IMR-90 (cell line): ENCODE results near the gene LETM1. TPM values are rescaled to one million over a fixed set of nuclear protein-coding genes. Genes with fewer than 3 reads are reported as not detected.

Source experiments
- ATAC-seq: fragments of 200-7000 bp; cut with Tn5 transposase; 2 replicates; pipeline ENCODE4 v1.9.1; 2020; ENCODE audit warnings: low read depth, mild to moderate bottlenecking, moderate library complexity
- BruUV-seq: library from RNA; stranded (reverse); fragments of 400-500 nt; replicated peaks from 2 replicates; lab custom pipeline; 2021; lab: Mats Ljungman, UMichigan
- CTCF ChIA-PET: fragments of 300-600 bp; formaldehyde crosslinking; extraction: SDS; loops from one replicate; lab custom pipeline; 2021; ENCODE audit warnings: antibody characterized with exemption; lab: Yijun Ruan, JAX
- POLR2A ChIA-PET: fragments of 300-600 bp; sonication (Branson Sonifier 250); formaldehyde crosslinking; loops from one replicate; lab custom pipeline; 2022; ENCODE audit warnings: antibody characterized with exemption; ENCODE audit not compliant: unreplicated experiment; lab: Charles Lee
- DNase-seq: peaks from one replicate; pipeline ENCODE4 v3.0.0; 2013
- H2AFZ ChIP-seq: replicated peaks from 2 replicates; pipeline ENCODE3; 2013; ENCODE audit warnings: low read length, mild to moderate bottlenecking; ENCODE audit not compliant: poor library complexity
- H2AK5ac ChIP-seq: 2 replicates; pipeline ENCODE4 v1.6.1; 2013; ENCODE audit warnings: low read depth, low read length, inconsistent platforms
- H2AK9ac ChIP-seq: replicated peaks from 2 replicates; pipeline ENCODE3; 2013; ENCODE audit warnings: mild to moderate bottlenecking, low read depth, low read length, moderate library complexity; ENCODE audit not compliant: poor library complexity
- H2BK120ac ChIP-seq: 2 replicates; pipeline ENCODE4 v1.6.1; 2013; ENCODE audit warnings: low read depth, low read length, inconsistent platforms
- H2BK15ac ChIP-seq: 3 replicates; pipeline ENCODE4 v1.6.1; 2013; ENCODE audit warnings: low read depth, low read length, inconsistent platforms
- H2BK20ac ChIP-seq: 2 replicates; pipeline ENCODE4 v1.6.1; 2013; ENCODE audit warnings: low read depth, mild to moderate bottlenecking, inconsistent platforms, low read length, moderate library complexity
- H2BK5ac ChIP-seq: 2 replicates; pipeline ENCODE4 v1.6.1; 2013; ENCODE audit warnings: mild to moderate bottlenecking, low read depth, low read length, inconsistent platforms; ENCODE audit not compliant: poor library complexity, severe bottlenecking
- H3K14ac ChIP-seq: replicated peaks from 2 replicates; pipeline ENCODE4 v1.6.1; 2013; ENCODE audit warnings: low read depth, low read length, inconsistent platforms
- H3K18ac ChIP-seq: 2 replicates; pipeline ENCODE4 v1.6.1; 2013; ENCODE audit warnings: low read depth, low read length, control low read depth
- H3K23ac ChIP-seq: 2 replicates; pipeline ENCODE4 v1.6.1; 2013; ENCODE audit warnings: low read depth, low read length, inconsistent platforms
- H3K27ac ChIP-seq: 2 replicates; pipeline ENCODE4 v1.5.1; 2013; ENCODE audit warnings: mild to moderate bottlenecking, control low read depth, low read length; ENCODE audit not compliant: insufficient read depth
- H3K27me3 ChIP-seq: 2 replicates; pipeline ENCODE4 v1.6.1; 2013; ENCODE audit warnings: low read length; ENCODE audit not compliant: control insufficient read depth, insufficient read depth
- H3K36me3 ChIP-seq: 2 replicates; pipeline ENCODE4 v1.6.1; 2013; ENCODE audit warnings: low read length, mixed read lengths; ENCODE audit not compliant: control insufficient read depth, insufficient read depth
- H3K4ac ChIP-seq: 2 replicates; pipeline ENCODE4 v1.6.1; 2013; ENCODE audit warnings: low read depth, low read length, inconsistent platforms
- H3K4me1 ChIP-seq: 2 replicates; pipeline ENCODE4 v1.6.1; 2013; ENCODE audit warnings: low read length, mixed read lengths; ENCODE audit not compliant: control insufficient read depth, insufficient read depth
- H3K4me2 ChIP-seq: 2 replicates; pipeline ENCODE4 v1.6.1; 2013; ENCODE audit warnings: low read depth, mild to moderate bottlenecking, control low read depth, low read length, moderate library complexity
- H3K4me3 ChIP-seq: 2 replicates; pipeline ENCODE4 v1.5.1; 2013; ENCODE audit warnings: low read depth, mild to moderate bottlenecking, control low read depth, low read length, moderate library complexity; ENCODE audit not compliant: insufficient read depth
- H3K56ac ChIP-seq: 2 replicates; pipeline ENCODE4 v1.6.1; 2013; ENCODE audit warnings: low read length, inconsistent platforms; ENCODE audit not compliant: insufficient read depth; ENCODE audit errors: extremely low read depth
- H3K79me1 ChIP-seq, 2 experiments: 2 replicates each; pipeline ENCODE4 v1.6.1; 2013; ENCODE audit warnings: low read length in 2 of 2, inconsistent platforms in 1 of 2, low read depth in 1 of 2
- H3K9ac ChIP-seq: 2 replicates; pipeline ENCODE4 v1.6.1; 2013; ENCODE audit warnings: low read depth, low read length, control low read depth
- H3K9me1 ChIP-seq: 2 replicates; pipeline ENCODE4 v1.6.1; 2013; ENCODE audit warnings: low read length, inconsistent platforms; ENCODE audit not compliant: insufficient read depth
- H3K9me3 ChIP-seq: 2 replicates; pipeline ENCODE4 v1.6.1; 2013; ENCODE audit warnings: low read length; ENCODE audit not compliant: control insufficient read depth, insufficient read depth
- H4K20me1 ChIP-seq: 2 replicates; pipeline ENCODE4 v1.6.1; 2013; ENCODE audit warnings: low read length, inconsistent platforms; ENCODE audit not compliant: insufficient read depth
- H4K5ac ChIP-seq: 2 replicates; pipeline ENCODE4 v1.6.1; 2013; ENCODE audit warnings: mild to moderate bottlenecking, low read depth, low read length, control low read depth
- H4K8ac ChIP-seq, 2 experiments: 2 replicates each; pipeline ENCODE4 v1.6.1; 2013; ENCODE audit warnings: low read depth in 2 of 2, low read length in 2 of 2, control low read depth in 1 of 2, inconsistent platforms in 1 of 2
- H4K91ac ChIP-seq: 2 replicates; pipeline ENCODE4 v1.6.1; 2013; ENCODE audit warnings: low read depth, low read length, inconsistent platforms; ENCODE audit not compliant: insufficient read depth
- CEBPB ChIP-seq: IDR thresholded peaks from 2 replicates; pipeline ENCODE4 v1.6.1; 2012; ENCODE audit warnings: low read depth, low read length, improper control_type of control experiment
- CTCF ChIP-seq: conservative IDR thresholded peaks from 2 replicates; pipeline ENCODE4 v1.5.1; 2012; ENCODE audit warnings: mild to moderate bottlenecking, low read depth, low read length, improper control_type of control experiment
- ELK1 ChIP-seq: fragments of 150-350 bp; IDR thresholded peaks from 2 replicates; pipeline ENCODE4 v1.6.1; 2016; ENCODE audit warnings: low read depth, mild to moderate bottlenecking, low read length, moderate library complexity, borderline replicate concordance
- FOS ChIP-seq: fragments of 150-350 bp; IDR thresholded peaks from 2 replicates; pipeline ENCODE4 v1.6.1; 2016; ENCODE audit warnings: low read depth, low read length
- NFE2L2 ChIP-seq: fragments of 150-350 bp; IDR thresholded peaks from 2 replicates; pipeline ENCODE4 v1.6.1; 2016; ENCODE audit warnings: low read depth, mild to moderate bottlenecking, low read length
- POLR2A ChIP-seq: IDR thresholded peaks from 2 replicates; pipeline ENCODE4 v1.6.1; 2012; ENCODE audit warnings: mild to moderate bottlenecking, low read depth, low read length
- RAD21 ChIP-seq: IDR thresholded peaks from 2 replicates; pipeline ENCODE4 v1.6.1; 2012; ENCODE audit warnings: low read length, improper control_type of control experiment
- RCOR1 ChIP-seq: IDR thresholded peaks from 2 replicates; pipeline ENCODE4 v1.6.1; 2012; ENCODE audit warnings: mild to moderate bottlenecking, low read length, improper control_type of control experiment; ENCODE audit not compliant: insufficient replicate concordance
- RFX5 ChIP-seq: IDR thresholded peaks from 2 replicates; pipeline ENCODE4 v1.8.0; 2012; ENCODE audit warnings: low read depth, mild to moderate bottlenecking, low read length, moderate library complexity
- WGBS, 2 experiments: methylation state at CpG; one replicate each; pipeline versions ENCODE4 v1.1.5 to v1.1.7; 2013; ENCODE audit warnings: missing lambda C conversion rate in 2 of 2; ENCODE audit not compliant: insufficient read length in 1 of 2; ENCODE audit errors: extremely low coverage in 2 of 2; 5-methylcytosine and 5-hydroxymethylcytosine counted together
- dilution Hi-C: fragments of 300-500 bp; cut with HindIII; formaldehyde crosslinking; loops from one replicate; pipeline ENCODE4 v1.14.3; 2018; ENCODE audit warnings: low sequenced_read_pairs; ENCODE audit not compliant: unreplicated experiment
- in situ Hi-C: fragments of 300-500 bp; cut with MboI; formaldehyde crosslinking; loops from 3 replicates; pipeline ENCODE4 v1.14.3; 2019; ENCODE audit warnings: low sequenced_read_pairs, inconsistent platforms, mixed read lengths
- intact Hi-C: fragments of 100-400 bp; cut with micrococcal nuclease; formaldehyde crosslinking; loops from 2 replicates; pipeline ENCODE4 v1.10.0; 2022
- polyA plus RNA-seq, 3 experiments: library from polyadenylated mRNA; depleted of rRNA; stranded (reverse); fragments of >200 nt; gene quantifications; 2 replicates each; pipeline ENCODE4 v1.2.3, GENCODE V29; 2012; ENCODE audit warnings: low replicate concordance in 1 of 3
- total RNA-seq: library from RNA; depleted of rRNA; stranded (reverse); fragments of >200 nt; gene quantifications from 2 replicates; pipeline ENCODE4 v1.2.3, GENCODE V29; 2012

The LETM1 gene
- total and polyA plus RNA-seq, 2 of the 4 experiments (the other 2 are of a cell fraction), result 25.0 to 49.3 TPM

GRCh38 chr4:1784789-1785591 lies 71.0 kb downstream of the LETM1 start:
- no peak overlapping the region for H3K27ac ChIP-seq
- intact Hi-C loops, result no loop called here
- H3K4me3 ChIP-seq, result no peak overlapping the region
- DNase-seq, result no peak
- peak overlapping the region; percentile 72 for H2AK9ac ChIP-seq
- H4K8ac ChIP-seq, result no peak overlapping the region
- H2BK15ac ChIP-seq, result no peak overlapping the region
- peak; percentile 52; the same call in 1 of the 2 replicates for ATAC-seq
- H3K23ac ChIP-seq, result no peak overlapping the region
- no peaks in the 10 kb centered on the region; the same call in 1 of the 2 replicates for H3K4me1 ChIP-seq
- no peak overlapping the region for H3K4ac ChIP-seq
- 61% methylated on average over 11 of the region's 17 CpGs; no CpG with 5 or more reads in 1 of the 2 experiments for WGBS, 2 experiments
- no peak overlapping the region for H3K4me2 ChIP-seq
- no peak overlapping the region for H3K14ac ChIP-seq
- TF ChIP-seq CEBPB, result no peak
- TF ChIP-seq RAD21, result no peak
- no peak for TF ChIP-seq FOS
- TF ChIP-seq ELK1, result no peak
- no peak for TF ChIP-seq RCOR1
- TF ChIP-seq RFX5, result no peak
- TF ChIP-seq NFE2L2, result no peak
- no peak for TF ChIP-seq POLR2A
- no peak for TF ChIP-seq CTCF
- no peak overlapping the region for H2BK5ac ChIP-seq
- no peaks in the 10 kb centered on the region; the same call in 1 of the 2 replicates for H4K20me1 ChIP-seq
- BruUV-seq, result no TSS peak
- peaks cover 14% of the 10 kb centered on the region; the same call in 1 of the 2 replicates for H3K27me3 ChIP-seq
- in situ Hi-C loops, result no loop called here
- H3K9me1 ChIP-seq, result no peaks in the 10 kb centered on the region
- POLR2A ChIA-PET, result no interaction called here
- CTCF ChIA-PET, result no interaction called here
- no peaks in the 10 kb centered on the region for H3K79me1 ChIP-seq
- peak overlapping the region; percentile 72 for H2AFZ ChIP-seq
- no peak overlapping the region for H2BK20ac ChIP-seq
- no peak overlapping the region for H4K5ac ChIP-seq
- no peak overlapping the region for H3K9ac ChIP-seq
- H2AK5ac ChIP-seq, result no peak overlapping the region
- H3K56ac ChIP-seq, result no peak overlapping the region
- dilution Hi-C loops, result no loop called here
- H2BK120ac ChIP-seq, result no peak overlapping the region
- no peaks in the 10 kb centered on the region for H3K36me3 ChIP-seq
- H3K9me3 ChIP-seq, result no peaks in the 10 kb centered on the region
- H3K18ac ChIP-seq, result no peak overlapping the region
- H4K91ac ChIP-seq, result no peak overlapping the region
